ENCODE results near the gene C2orf49.

Gene C2orf49

GRCh38 chr2:105337122-105338019 lies at the start of gene C2orf49:
TSS of gene C2orf49 (plus strand) at chr2:105337540. CDS start at chr2:105337588, 48 bp downstream.
- DNase-seq (ENCODE audit: extremely low read depth in 1 of 2, low read depth in 1 of 2) = peak; percentile 72 to 87

GRCh38 chr2:105287692-105288091 lies 49.6 kb upstream of the C2orf49 start:
- peak in 1 of 2 donors; percentile 11 for DNase-seq (ENCODE audit: extremely low read depth in 1 of 2, low read depth in 1 of 2)

- DNase-seq (ENCODE audit: extremely low read depth in 1 of 2, low read depth in 1 of 2) = no peak
These were observed 49.2 kb upstream of the C2orf49 start for GRCh38 chr2:105288133-105288532.

GRCh38 chr2:105290981-105291660 lies 46.2 kb upstream of the C2orf49 start:
- DNase-seq (ENCODE audit: extremely low read depth in 1 of 2, low read depth in 1 of 2) = no peak

GRCh38 chr2:105291981-105292380 lies 45.4 kb upstream of the C2orf49 start:
- no peak for DNase-seq (ENCODE audit: extremely low read depth in 1 of 2, low read depth in 1 of 2)

GRCh38 chr2:105294046-105294445 lies 43.3 kb upstream of the C2orf49 start:
- no peak for DNase-seq (ENCODE audit: extremely low read depth in 1 of 2, low read depth in 1 of 2)

- no peak for DNase-seq (ENCODE audit: extremely low read depth in 1 of 2, low read depth in 1 of 2)
These were observed 42.4 kb upstream of the C2orf49 start for GRCh38 chr2:105294844-105295481.

GRCh38 chr2:105296017-105296611 lies 41.2 kb upstream of the C2orf49 start:
- no peak for DNase-seq (ENCODE audit: extremely low read depth in 1 of 2, low read depth in 1 of 2)

- DNase-seq (ENCODE audit: extremely low read depth in 1 of 2, low read depth in 1 of 2) = no peak
These were observed 40.1 kb upstream of the C2orf49 start for GRCh38 chr2:105297216-105297615.

GRCh38 chr2:105298017-105298416 lies 39.3 kb upstream of the C2orf49 start:
- DNase-seq (ENCODE audit: extremely low read depth in 1 of 2, low read depth in 1 of 2) = no peak

- no peak for DNase-seq (ENCODE audit: extremely low read depth in 1 of 2, low read depth in 1 of 2)
These were observed 38.0 kb upstream of the C2orf49 start for GRCh38 chr2:105299290-105299689.

- no peak for DNase-seq (ENCODE audit: extremely low read depth in 1 of 2, low read depth in 1 of 2)
These were observed 35.7 kb upstream of the C2orf49 start for GRCh38 chr2:105301646-105302045.

- no peak for DNase-seq (ENCODE audit: extremely low read depth in 1 of 2, low read depth in 1 of 2)
These were observed 30.2 kb upstream of the C2orf49 start for GRCh38 chr2:105307146-105307545.

- no peak for DNase-seq (ENCODE audit: extremely low read depth in 1 of 2, low read depth in 1 of 2)
These were observed 29.8 kb upstream of the C2orf49 start for GRCh38 chr2:105307550-105307949.

- DNase-seq (ENCODE audit: extremely low read depth in 1 of 2, low read depth in 1 of 2) = no peak
These were observed 29.4 kb upstream of the C2orf49 start for GRCh38 chr2:105307962-105308361.

GRCh38 chr2:105308382-105309146 lies 28.8 kb upstream of the C2orf49 start:
- no peak for DNase-seq (ENCODE audit: extremely low read depth in 1 of 2, low read depth in 1 of 2)

GRCh38 chr2:105309147-105309545 lies 28.2 kb upstream of the C2orf49 start:
- DNase-seq (ENCODE audit: extremely low read depth in 1 of 2, low read depth in 1 of 2) = no peak

GRCh38 chr2:105313877-105314276 lies 23.5 kb upstream of the C2orf49 start:
- DNase-seq (ENCODE audit: extremely low read depth in 1 of 2, low read depth in 1 of 2) = no peak

- no peak for DNase-seq (ENCODE audit: extremely low read depth in 1 of 2, low read depth in 1 of 2)
These were observed 22.0 kb upstream of the C2orf49 start for GRCh38 chr2:105315314-105315713.

- no peak for DNase-seq (ENCODE audit: extremely low read depth in 1 of 2, low read depth in 1 of 2)
These were observed 19.4 kb upstream of the C2orf49 start for GRCh38 chr2:105317937-105318336.
